GM19452 (cell line): ENCODE data around the gene PEX19.

Experiments
- ATAC-seq: cut with Tn5 transposase; IDR thresholded peaks from one replicate; pipeline ENCODE4 v1.9.1; 2021; ENCODE audit not compliant: unreplicated experiment

The PEX19 gene

GRCh38 chr1:160239582-160240299 lies 45.2 kb downstream of the PEX19 start:
- ATAC-seq = no peak

GRCh38 chr1:160238408-160238807 lies 46.5 kb downstream of the PEX19 start:
- no peak for ATAC-seq

- ATAC-seq = no peak
Observed at GRCh38 chr1:160237558-160237957, 47.4 kb downstream of the PEX19 start.

GRCh38 chr1:160236806-160237205 lies 48.1 kb downstream of the PEX19 start:
- ATAC-seq = no peak

GRCh38 chr1:160232911-160233310 lies 52.0 kb downstream of the PEX19 start:
- ATAC-seq = no peak

GRCh38 chr1:160228431-160228830 lies 56.5 kb downstream of the PEX19 start:
- ATAC-seq = no peak

GRCh38 chr1:160227561-160227960 lies 57.4 kb downstream of the PEX19 start:
- ATAC-seq = no peak

- ATAC-seq = no peak
Observed at GRCh38 chr1:160227034-160227433, 57.9 kb downstream of the PEX19 start.
